ENCODE data around the gene NOSIP.

The NOSIP gene

DNA sequence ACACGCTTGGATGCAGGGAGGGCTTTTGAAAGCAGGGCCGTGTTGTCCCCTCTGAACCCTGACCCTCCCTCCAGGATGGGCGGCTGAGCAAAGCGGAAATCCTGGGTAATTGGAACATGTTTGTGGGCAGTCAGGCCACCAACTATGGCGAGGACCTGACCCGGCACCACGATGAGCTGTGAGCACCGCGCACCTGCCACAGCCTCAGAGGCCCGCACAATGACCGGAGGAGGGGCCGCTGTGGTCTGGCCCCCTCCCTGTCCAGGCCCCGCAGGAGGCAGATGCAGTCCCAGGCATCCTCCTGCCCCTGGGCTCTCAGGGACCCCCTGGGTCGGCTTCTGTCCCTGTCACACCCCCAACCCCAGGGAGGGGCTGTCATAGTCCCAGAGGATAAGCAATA lies 37.3 kb downstream of the NOSIP start:
- no peak for DNase-seq

DNA sequence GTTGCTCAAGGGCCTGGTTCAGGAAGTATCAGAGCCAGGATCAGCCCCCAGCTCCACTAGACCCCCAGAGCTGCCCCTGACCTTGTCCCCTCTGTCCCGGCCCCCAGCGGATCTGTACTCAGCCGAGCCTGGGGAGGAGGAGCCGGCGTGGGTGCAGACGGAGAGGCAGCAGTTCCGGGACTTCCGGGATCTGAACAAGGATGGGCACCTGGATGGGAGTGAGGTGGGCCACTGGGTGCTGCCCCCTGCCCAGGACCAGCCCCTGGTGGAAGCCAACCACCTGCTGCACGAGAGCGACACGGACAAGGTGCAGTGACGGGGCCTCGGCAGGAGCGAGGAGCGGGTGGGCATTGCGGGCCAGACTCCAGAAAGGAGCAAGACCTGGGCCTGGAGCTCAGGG lies 37.9 kb downstream of the NOSIP start:
- DNase-seq = no peak

DNA sequence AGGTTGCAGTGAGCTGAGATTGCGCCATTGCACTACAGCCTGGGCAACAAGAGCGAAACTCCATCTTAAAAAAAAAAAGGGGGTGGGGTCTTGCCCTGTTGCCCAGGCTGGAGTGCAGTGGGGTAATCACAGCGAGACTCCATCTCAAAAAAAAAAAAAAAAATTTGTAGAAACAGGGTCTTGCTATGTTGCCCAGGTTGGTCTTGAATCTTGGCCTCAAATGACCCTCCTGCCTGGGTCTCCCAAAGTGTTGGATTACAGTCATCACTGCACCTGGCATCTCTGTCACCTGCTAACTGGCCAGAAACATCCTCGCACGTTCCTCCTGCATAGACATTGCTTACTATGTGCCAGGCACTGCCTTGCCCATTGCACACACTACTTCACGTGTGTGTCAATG lies 38.4 kb downstream of the NOSIP start:
- DNase-seq = no peak

DNA sequence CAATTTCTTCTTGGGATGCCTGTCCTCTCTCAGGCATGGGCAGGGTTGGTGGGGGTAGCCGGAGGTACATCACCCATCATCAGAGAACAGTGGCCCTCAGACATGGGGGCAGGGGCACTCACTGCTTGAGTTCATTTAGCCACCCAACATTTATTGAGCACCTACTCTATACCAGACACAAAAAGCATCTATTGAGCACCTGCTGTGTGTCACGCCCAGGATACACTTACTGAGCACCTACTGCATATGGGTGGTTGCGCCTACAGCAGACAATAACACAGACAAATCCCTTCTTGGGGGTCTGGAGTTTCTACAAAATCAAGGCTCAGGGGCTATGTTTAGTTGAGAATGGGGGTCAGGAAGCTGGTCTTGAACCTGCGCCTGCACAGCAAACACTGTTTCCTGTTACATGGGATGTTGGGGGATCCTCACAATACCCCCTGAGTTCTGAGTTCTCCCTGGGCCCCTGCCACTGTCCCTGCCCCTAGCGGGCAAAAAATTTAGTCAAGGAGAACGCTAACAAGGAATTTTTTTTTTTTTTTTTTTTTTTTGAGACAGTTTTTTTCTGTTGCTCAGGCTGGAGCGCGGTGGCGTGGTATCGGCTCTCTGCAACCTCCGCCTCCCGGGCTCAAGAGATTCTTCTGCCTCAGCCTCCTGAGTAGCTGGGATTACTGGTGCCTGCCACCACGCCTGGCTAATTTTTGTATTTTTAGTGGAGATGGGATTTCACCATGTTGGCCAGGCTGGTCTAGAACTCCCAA lies 41.0 kb downstream of the NOSIP start:
- DNase-seq = no peak

DNA sequence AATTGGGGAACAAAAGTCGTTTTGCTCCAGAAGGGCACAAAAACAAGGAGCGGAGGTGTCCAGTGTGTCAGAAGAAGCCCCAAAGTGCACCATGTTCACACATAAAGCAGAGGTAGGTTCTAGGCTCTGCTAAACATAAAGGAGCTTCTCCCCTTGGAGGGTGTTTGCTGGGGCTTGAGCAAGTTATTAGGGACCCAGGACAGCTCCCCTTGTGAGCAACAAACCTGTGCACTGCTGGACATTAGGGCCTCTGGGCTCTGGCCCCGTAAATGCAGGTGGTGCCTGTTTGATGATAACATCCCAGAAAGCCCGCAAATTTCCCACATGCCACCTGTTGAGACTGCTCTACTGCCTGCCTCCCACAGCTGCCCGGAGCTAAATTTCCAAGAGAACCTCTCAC lies 41.7 kb downstream of the NOSIP start:
- DNase-seq = no peak

DNA sequence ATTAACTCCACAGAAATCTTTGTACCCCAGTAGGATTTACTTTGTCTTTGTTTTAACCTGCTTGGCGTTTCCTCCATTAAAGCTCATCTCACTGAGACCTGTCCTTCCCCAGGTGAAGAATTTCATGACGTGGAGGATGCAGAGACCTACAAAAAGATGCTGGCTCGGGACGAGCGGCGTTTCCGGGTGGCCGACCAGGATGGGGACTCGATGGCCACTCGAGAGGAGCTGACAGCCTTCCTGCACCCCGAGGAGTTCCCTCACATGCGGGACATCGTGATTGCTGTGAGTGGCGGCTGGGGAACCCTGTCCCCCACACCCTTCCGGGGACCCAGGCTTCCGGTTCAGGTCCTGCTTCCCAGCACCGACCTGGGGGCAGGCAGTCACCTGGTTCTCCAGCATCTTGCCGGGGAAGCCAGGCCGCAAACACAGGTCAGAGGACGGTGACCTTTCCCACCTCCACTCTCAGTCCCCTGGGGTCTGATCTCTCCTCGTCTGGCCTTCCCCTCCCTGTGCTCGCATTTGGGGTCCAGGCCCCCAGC lies 43.4 kb downstream of the NOSIP start:
- DNase-seq = no peak

DNA sequence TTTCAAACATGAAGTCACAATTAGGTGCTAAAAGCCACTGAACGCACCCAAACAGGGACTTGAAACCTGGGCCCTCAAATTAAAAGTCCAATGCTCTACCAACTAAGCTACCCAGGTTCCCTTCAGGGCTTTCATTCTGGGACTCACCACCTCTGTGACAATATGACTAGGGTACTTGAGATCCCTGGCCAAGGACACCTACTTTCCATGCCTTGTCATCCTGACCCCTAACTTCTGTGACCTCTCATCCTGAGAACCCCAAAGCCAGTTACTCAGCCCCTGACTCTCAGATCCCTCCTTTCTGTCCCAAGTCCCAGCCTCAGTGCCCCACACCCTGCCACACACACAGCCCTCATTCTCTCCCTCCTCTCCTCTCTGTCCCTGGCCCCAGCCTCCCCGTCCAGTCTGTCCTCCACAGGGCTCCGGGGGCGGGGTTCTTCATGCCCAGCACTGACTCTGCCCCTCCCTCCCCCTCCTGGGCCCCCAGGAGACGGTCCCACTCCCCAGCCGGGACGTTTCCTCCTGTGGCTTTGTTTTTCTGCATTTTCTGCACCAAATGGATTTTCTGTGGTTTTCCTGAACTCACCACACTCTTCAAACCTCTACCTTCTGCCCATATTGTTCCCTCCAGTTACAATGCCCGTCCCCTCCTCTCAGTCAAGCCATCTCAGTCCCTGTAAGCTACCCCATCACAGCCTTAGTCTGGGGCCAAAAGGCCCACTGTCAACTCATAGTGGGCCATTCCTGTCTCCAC lies 45.5 kb downstream of the NOSIP start:
- no peak for DNase-seq

DNA sequence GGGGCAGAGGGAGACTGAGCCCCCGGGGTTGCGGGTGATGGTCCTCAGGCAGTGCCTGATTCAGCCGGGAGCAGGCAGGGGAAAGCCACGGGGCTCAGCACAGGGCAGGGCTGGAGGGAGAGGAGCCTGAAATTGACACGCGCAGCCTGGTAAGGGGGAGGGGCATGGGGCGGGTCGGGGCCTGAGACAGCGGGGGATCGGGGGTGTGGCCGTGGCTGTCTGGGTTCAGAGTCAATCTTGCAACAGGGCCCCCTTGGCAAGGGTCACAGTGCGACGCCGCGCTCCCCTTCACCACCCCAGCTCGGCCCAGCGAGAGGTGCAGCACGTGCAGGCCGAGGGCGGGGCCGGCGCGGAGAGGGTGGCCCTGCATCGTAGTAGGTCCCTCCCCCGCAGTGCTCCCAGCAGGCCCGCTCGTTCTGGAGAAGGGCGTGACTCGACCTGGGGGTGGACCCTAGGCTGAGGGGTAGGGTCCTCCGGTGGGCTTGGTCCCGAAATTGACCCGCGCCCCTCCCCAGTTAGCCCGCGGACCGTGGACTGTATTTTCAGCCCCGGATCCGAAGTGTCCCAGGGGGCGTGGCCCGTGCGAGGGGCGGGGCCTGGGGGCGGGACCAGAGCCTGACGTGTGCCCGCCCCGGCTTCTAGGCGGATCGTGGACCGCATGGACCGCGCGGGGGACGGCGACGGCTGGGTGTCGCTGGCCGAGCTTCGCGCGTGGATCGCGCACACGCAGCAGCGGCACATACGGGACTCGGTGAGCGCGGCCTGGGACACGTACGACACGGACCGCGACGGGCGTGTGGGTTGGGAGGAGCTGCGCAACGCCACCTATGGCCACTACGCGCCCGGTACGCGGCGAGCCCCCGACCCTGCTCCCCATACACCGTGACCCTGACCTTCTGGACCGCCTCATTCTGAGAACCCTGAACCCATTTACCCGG lies 46.5 kb downstream of the NOSIP start:
- DNase-seq = peak in 1 of 2 experiments; percentile 47

DNA sequence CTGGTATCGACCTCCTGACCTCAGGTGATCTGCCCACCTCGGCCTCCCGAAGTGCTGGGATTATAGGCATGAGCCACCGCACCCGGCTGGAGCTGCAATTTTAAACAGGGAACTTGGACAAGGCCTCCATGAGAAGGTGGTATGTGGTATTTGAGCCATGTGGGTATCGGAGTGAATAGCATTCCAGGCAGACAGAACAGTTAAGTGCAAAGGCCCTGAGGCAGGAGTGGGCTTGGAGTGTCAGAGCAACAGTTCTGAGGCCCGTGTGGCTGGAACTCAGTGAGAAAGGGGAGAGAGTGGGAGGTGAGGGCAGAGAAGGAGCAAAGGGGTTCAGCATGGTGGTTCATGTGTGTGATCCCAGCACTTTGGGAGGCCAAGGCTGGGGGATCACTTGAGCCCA lies 49.6 kb downstream of the NOSIP start:
- no peak for DNase-seq

DNA sequence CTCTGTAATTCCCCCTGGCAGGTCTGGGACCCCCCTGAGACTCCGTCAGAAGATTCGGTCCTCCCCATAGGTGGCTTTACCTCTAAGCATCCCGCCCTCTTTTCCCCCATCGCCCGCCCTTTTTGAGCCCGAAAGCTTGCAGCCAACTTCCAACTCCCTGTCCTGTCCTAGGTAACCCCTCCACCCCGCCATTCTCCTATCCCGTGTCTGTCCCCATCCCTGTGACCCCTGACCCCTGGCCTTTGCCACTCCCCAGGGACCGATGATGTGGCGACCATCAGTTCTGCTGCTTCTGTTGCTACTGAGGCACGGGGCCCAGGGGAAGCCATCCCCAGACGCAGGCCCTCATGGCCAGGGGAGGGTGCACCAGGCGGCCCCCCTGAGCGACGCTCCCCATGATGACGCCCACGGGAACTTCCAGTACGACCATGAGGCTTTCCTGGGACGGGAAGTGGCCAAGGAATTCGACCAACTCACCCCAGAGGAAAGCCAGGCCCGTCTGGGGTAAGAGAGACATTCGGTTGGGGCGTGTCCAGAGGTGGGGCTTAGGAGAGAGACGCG lies 52.1 kb downstream of the NOSIP start:
- DNase-seq = no peak

DNA sequence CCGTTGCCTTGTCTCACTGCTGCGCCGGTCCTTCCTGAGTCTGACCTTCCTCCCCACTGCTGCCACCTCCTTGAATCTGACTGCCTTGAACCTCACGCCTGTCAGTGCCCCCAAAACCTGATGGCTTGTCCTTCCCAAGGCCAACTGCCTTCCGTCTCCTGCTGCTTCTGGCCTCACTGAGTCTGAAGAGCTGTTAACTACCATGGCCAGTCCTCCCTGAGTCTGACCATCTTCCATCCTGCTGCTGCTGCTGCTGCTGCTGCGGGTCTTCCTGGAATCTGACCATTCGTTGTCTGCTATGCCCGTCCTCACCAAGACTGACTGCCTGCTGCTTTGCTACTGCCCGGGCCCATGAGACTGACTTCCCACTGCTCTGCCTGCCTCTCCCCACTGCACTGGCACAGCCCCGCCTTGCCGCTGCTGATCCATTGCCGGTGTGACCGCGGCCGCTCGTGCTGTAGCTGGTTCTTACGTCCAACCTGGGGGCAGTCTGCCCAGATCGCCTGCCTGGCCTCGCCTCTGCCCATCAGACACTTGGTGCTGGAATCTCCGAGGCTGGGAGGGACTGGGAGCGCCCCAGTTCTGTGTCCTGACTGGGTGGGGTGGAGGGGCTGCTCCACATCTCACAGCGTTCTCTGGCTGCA lies 55.4 kb downstream of the NOSIP start:
- no peak for DNase-seq

DNA sequence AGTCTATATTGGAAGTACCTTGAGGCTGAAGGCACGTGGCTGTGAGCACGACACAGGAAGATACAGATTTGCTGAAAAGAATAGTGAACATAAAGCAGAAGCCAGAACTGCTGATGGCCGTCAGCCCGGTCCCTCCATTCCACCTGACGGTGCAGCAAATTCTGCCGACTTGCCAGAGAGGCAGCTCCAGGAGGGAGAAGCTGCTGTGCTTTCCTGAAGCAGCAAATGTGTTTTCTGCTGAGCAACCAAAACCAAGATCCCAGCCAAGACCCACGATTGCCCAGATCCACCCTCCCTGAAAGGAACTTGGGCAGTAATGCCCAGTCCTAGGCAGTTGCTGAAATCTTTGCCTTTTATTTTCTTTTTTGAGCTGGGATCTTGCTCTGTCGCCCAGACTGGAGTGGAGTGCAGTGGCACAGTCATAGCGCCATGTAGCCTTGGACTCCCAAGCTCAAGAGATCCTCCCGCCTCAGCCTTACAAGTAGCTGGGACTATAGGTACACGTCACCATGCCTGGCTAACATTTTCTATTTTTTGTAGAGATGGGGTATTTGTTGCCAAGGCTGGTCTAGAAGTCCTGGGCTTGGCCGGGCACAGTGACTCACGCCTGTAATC lies 59.5 kb downstream of the NOSIP start:
- DNase-seq = no peak

DNA sequence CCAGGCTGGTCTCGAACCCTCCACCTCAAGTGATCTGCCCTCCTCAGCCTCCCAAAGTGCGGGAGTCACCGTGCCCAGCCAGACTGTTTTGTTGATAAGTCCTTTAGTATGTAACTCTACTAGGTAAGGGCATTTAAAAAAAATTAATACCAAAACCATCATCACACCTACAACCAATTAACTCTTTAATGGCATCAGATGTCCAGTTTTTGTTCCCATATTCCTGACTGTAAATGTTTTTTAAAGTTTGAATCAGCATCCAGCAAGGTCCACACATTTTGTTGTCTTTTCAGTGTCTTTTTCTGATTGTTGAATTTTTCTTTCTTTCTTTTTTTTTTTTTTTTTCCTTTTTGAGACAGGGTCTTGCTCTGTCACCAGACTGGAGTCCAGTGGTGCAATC lies 62.3 kb downstream of the NOSIP start:
- no peak for DNase-seq

DNA sequence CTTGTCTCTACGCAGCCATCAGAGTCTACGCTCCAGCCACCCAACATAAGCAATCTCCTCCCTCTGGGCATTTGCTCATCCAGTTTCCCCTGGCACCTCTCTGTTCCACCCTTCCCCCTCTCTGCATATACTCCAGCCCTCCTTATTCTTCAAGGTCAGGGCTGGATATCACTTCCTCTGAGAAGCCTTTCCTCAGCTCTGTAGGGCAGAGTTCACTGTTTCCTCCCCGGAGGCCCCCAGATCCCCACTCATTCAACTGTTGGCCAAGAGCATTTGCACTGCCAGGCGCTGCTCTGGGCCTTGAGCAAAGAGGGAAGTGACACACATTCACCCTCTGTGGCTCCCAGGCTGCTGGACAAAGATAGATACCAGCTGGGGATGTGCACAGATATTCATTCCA lies 64.6 kb downstream of the NOSIP start:
- DNase-seq = no peak

DNA sequence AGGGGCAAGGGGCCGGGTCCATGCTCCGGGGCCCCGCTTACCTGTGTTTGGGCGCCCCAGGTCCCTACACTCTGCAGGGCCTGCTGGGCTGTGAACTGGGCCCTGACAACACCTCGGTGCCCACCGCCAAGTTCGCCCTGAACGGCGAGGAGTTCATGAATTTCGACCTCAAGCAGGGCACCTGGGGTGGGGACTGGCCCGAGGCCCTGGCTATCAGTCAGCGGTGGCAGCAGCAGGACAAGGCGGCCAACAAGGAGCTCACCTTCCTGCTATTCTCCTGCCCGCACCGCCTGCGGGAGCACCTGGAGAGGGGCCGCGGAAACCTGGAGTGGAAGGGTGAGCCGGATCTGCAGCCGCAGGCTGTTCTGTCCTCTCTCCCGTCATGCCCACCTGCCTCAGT lies 66.2 kb downstream of the NOSIP start:
- no peak for DNase-seq

DNA sequence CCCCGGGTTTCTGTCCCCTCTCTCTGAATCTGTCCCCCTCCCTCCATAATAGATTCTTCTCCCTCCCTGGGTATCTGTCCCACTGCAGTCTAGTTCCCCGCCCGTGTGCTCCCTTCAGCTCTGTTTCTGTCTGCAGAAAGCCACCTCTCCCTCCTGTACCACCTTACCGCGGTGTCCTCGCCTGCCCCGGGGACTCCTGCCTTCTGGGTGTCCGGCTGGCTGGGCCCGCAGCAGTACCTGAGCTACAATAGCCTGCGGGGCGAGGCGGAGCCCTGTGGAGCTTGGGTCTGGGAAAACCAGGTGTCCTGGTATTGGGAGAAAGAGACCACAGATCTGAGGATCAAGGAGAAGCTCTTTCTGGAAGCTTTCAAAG lies 66.6 kb downstream of the NOSIP start:
- no peak for DNase-seq

DNA sequence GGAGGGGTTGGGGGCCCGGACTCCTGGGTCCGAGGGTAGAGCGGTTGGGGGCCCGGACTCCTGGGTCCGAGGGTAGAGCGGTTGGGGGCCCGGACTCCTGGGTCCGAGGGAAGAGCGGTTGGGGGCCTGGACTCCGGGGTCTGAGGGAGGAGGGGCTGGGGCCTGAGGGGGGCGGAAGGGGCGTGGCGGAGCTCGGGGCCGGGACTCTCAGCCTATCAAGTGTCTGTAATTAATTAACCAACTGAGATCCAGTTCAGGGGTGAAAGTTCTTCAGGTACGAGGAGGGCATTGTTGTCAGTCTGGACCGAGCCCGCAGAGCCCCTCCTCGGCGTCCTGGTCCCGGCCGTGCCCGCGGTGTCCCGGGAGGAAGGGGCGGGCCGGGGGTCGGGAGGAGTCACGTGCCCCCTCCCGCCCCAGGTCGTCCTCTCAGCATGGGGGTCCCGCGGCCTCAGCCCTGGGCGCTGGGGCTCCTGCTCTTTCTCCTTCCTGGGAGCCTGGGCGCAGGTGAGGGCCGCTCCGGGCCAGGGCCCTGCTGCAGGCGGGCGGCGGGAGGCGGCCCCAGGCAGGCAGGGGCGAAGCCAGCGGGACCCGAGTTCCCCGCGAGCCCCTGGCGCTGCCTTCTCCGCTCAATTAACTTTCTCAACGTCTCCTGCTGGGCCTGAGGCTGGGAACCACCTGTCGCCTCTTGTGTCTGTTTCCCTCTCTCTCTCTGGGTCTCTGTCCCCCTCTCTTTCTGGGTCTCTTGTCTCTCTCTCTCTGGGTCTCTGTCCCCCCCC lies 67.2 kb downstream of the NOSIP start:
- DNase-seq = no peak

DNA sequence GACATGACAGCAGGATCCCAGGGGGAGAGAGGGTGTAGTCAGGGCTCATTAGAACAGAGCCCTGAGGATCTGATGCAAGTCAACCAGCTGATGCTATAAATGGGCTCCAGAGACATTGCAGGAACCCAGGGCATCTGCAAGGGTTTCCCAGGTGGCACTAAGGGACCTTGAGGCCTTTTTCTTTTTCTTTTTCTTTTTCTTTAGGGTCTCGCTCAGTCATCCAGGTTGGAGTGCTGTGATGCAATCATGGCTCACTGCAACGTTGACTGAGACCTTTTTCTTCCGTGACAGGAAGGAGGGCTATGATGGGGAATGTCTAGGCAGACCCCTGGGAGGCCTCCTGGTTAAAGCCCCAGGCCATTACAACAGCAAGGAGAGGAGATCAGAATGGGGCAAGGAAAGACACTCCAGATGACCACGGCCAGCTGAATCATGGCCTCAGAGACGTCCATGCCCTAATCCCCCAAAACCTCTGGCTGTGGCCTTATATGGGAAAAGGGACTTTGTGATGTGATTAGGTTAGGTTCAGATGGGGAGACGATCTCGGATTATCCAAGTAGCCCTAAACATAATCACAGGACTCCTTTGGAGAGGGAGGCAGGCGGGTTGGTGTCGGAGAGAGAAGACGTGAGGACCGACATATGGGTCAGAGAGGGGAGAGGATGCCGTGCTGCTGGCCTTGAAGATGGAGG lies 72.4 kb downstream of the NOSIP start:
- no peak for DNase-seq

DNA sequence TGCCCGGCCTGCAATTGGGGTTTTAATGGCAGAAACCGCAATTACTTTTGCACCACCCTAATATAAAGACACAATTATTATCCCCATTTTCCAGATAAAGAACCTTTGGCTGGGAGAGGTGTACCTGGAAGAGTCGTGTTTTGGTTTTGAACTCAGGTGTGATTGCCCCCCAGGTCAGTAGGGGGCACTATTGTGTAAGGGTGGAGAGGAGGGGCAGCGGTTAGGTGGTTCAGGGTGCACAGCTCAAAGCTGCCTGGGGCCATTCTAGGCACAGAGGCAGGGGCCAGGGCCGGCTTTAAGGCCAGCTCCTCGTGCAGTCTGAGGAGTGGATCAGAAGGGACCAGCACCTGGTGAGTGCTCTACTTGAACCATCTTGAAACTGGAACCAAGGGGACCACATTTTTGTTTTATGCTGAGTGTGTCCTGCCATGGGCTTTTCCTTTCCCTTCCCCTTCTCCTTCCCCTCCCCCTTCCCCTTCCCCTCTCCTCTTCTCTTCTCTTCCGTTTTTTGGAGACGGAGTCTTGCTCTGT lies 73.7 kb downstream of the NOSIP start:
- DNase-seq = no peak
